CD4-positive, alpha-beta T cell treated with Interleukin-2 at 100 ng/mL for 4 hours (primary cell): ENCODE data around the gene GAGE12E.
"Not testable (repeated sequence)": the region's sequence is repeated elsewhere in the genome, so short reads cannot be mapped to it uniquely, and the experiment has no call there.

Experiments used
- DNase-seq: peaks from one replicate; pipeline ENCODE4 v3.0.0-alpha.2; 2020; ENCODE audit warnings: low spot score

Gene GAGE12E

GRCh38 chrX:49550989-49551388 lies at the start of gene GAGE12E:
TSS of gene GAGE12E (plus strand) at chrX:49551289. CDS start at chrX:49552444, 1,155 bp downstream.
- not testable (repeated sequence) for DNase-seq

DNA sequence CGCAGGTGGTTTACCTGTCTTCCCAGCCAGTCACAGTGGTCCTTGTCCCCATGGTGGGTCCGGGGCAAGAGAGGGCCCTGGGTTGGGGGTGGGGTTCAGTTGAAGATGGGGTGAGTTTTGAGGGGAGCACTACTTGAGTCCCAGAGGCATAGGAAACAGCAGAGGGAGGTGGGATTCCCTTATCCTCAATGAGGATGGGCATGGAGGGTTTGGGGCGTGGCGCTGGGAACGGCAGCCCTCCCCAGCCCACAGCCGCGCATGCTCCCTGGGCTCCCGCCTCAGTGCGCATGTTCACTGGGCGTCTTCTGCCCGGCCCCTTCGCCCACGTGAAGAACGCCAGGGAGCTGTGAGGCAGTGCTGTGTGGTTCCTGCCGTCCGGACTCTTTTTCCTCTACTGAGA lies 19.2 kb upstream of the GAGE12E start, which contains the start of gene GAGE12C:
Gene GAGE12C, plus strand, starts transcription at position 301 of the 400 bp plus-strand sequence. CDS start 1,155 bp downstream, outside the sequence.
- DNase-seq = not testable (repeated sequence)

GRCh38 chrX:49541433-49541832 lies 9.7 kb upstream of the GAGE12E start, which contains the start of gene GAGE12D:
TSS of gene GAGE12D (plus strand) at chrX:49541733. CDS start at chrX:49542888, 1,155 bp downstream.
- not testable (repeated sequence) for DNase-seq

DNA sequence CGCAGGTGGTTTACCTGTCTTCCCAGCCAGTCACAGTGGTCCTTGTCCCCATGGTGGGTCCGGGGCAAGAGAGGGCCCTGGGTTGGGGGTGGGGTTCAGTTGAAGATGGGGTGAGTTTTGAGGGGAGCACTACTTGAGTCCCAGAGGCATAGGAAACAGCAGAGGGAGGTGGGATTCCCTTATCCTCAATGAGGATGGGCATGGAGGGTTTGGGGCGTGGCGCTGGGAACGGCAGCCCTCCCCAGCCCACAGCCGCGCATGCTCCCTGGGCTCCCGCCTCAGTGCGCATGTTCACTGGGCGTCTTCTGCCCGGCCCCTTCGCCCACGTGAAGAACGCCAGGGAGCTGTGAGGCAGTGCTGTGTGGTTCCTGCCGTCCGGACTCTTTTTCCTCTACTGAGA lies 9.5 kb downstream of the GAGE12E start, which contains the start of gene GAGE12F:
Gene GAGE12F, plus strand, starts transcription at position 301 of the 400 bp plus-strand sequence. CDS start 1,155 bp downstream, outside the sequence.
- not testable (repeated sequence) for DNase-seq

DNA sequence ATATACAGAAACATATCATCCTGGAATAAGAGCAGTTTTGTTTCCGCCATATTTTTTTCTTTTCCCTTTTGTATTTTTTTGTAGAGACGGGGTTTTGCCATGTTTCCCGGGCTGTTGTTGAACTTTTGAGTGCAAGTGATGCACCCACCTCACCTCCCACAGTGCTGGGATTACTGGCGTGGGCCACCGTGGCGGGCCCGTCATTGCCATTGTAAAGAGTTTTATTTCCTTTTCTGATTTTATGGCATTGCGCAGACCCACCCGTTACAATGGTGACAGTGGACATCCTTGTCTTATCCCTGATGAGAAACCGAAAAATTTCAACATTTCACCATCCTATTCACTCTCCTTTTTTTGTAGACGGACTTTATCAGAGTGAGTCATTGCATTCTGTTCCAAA lies 17.6 kb downstream of the GAGE12E start:
- DNase-seq = not testable (repeated sequence)

DNA sequence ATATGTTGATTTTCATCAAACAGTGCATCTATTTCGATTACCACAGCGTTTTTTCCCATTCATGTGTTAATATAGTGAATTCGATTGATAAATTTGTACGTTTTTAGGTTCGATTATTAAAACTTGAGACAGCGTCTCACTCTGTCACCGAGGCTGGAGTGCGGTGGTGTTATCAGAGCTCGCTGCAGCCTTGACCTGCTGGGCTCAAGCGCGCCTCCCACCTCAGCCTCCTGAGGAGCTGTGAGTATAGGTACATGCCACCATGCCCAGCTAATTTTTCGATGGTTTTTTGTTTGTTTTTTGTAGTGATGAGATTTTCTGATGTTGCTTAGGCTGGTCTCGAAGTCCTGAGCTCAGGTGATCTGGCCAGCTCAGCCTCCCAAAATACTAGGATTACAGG lies 18.1 kb downstream of the GAGE12E start:
- not testable (repeated sequence) for DNase-seq

DNA sequence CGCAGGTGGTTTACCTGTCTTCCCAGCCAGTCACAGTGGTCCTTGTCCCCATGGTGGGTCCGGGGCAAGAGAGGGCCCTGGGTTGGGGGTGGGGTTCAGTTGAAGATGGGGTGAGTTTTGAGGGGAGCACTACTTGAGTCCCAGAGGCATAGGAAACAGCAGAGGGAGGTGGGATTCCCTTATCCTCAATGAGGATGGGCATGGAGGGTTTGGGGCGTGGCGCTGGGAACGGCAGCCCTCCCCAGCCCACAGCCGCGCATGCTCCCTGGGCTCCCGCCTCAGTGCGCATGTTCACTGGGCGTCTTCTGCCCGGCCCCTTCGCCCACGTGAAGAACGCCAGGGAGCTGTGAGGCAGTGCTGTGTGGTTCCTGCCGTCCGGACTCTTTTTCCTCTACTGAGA lies 19.0 kb downstream of the GAGE12E start, which contains the start of gene GAGE12G:
Gene GAGE12G, plus strand, starts transcription at position 301 of the 400 bp plus-strand sequence. CDS start 1,155 bp downstream, outside the sequence.
- not testable (repeated sequence) for DNase-seq

DNA sequence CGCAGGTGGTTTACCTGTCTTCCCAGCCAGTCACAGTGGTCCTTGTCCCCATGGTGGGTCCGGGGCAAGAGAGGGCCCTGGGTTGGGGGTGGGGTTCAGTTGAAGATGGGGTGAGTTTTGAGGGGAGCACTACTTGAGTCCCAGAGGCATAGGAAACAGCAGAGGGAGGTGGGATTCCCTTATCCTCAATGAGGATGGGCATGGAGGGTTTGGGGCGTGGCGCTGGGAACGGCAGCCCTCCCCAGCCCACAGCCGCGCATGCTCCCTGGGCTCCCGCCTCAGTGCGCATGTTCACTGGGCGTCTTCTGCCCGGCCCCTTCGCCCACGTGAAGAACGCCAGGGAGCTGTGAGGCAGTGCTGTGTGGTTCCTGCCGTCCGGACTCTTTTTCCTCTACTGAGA lies 28.6 kb downstream of the GAGE12E start, which contains the start of gene GAGE12H:
Gene GAGE12H, plus strand, starts transcription at position 301 of the 400 bp plus-strand sequence. CDS start 1,155 bp downstream, outside the sequence.
- not testable (repeated sequence) for DNase-seq

GRCh38 chrX:49589196-49589595 lies 38.1 kb downstream of the GAGE12E start, which contains the start of gene GAGE2A:
TSS of gene GAGE2A (plus strand) at chrX:49589496. CDS start at chrX:49590651, 1,155 bp downstream.
- not testable (repeated sequence) for DNase-seq

- DNase-seq = not testable (repeated sequence)
These were observed 38.8 kb downstream of the GAGE12E start for GRCh38 chrX:49589769-49590478.

- DNase-seq = not testable (repeated sequence)
These were observed 39.4 kb downstream of the GAGE12E start for GRCh38 chrX:49590488-49590887.

DNA sequence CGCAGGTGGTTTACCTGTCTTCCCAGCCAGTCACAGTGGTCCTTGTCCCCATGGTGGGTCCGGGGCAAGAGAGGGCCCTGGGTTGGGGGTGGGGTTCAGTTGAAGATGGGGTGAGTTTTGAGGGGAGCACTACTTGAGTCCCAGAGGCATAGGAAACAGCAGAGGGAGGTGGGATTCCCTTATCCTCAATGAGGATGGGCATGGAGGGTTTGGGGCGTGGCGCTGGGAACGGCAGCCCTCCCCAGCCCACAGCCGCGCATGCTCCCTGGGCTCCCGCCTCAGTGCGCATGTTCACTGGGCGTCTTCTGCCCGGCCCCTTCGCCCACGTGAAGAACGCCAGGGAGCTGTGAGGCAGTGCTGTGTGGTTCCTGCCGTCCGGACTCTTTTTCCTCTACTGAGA lies 47.6 kb downstream of the GAGE12E start, which contains the start of gene GAGE1:
Gene GAGE1, plus strand, starts transcription at position 301 of the 400 bp plus-strand sequence. CDS start 1,155 bp downstream, outside the sequence.
- not testable (repeated sequence) for DNase-seq
